K562 (cell line): Measurements from ENCODE around the gene SFN.

ENCODE experiments used
- ARHGAP35 ChIP-seq: fragments of 450-650 bp; IDR thresholded peaks from 2 replicates; pipeline ENCODE4 v1.6.1; 2018; ENCODE audit not compliant: partially characterized antibody
- CHD4 ChIP-seq: fragments of 200-600 bp; sonication (generic); IDR thresholded peaks from 3 replicates; pipeline ENCODE4 v1.6.1; 2012; ENCODE audit warnings: low read depth, mild to moderate bottlenecking, mixed read lengths, low read length, inconsistent platforms; ENCODE audit not compliant: insufficient read depth, insufficient replicate concordance, poor library complexity, severe bottlenecking
- KDM5B ChIP-seq: fragments of 200-600 bp; sonication (generic); IDR thresholded peaks from 2 replicates; pipeline ENCODE4 v1.6.1; 2012; ENCODE audit warnings: low read depth, mild to moderate bottlenecking, moderate library complexity, low read length, control low read depth, inconsistent platforms; ENCODE audit not compliant: insufficient replicate concordance
- POLR2AphosphoS5 ChIP-seq: IDR thresholded peaks from 2 replicates; pipeline ENCODE4 v1.6.1; 2011; ENCODE audit warnings: mild to moderate bottlenecking, low read depth, low read length, moderate library complexity; ENCODE audit not compliant: control insufficient read depth, insufficient read depth
- ZNF274 ChIP-seq: IDR thresholded peaks from 2 replicates; pipeline ENCODE4 v1.6.1; 2011; ENCODE audit warnings: low read depth, mild to moderate bottlenecking, low read length, moderate library complexity, borderline replicate concordance
- ZNF311 ChIP-seq: fragments of 250-450 bp; sonication (Bioruptor Pico); IDR thresholded peaks from 2 replicates; pipeline ENCODE4 v1.4.0; 2020; ENCODE audit warnings: mild to moderate bottlenecking, moderate library complexity
- TF ChIP-seq, protein P1 (sequence below): fragments of 250-450 bp; sonication (Bioruptor Pico); IDR thresholded peaks from 2 replicates; pipeline ENCODE4 v1.4.0; 2020; ENCODE audit warnings: mild to moderate bottlenecking, moderate library complexity
- TF ChIP-seq, protein P2 (sequence below), 3 experiments: IDR thresholded peaks in 2 of 3; conservative IDR thresholded peaks in 1 of 3; 2 replicates each; pipeline ENCODE4 v1.5.1; 2011 to 2012; ENCODE audit warnings: low read length in 3 of 3, mild to moderate bottlenecking in 3 of 3, control low read depth in 2 of 3, improper control_type of control experiment in 1 of 3, inconsistent platforms in 1 of 3, low read depth in 1 of 3, mixed read lengths in 1 of 3, moderate library complexity in 1 of 3; ENCODE audit not compliant: insufficient read depth in 2 of 3

DNA sequence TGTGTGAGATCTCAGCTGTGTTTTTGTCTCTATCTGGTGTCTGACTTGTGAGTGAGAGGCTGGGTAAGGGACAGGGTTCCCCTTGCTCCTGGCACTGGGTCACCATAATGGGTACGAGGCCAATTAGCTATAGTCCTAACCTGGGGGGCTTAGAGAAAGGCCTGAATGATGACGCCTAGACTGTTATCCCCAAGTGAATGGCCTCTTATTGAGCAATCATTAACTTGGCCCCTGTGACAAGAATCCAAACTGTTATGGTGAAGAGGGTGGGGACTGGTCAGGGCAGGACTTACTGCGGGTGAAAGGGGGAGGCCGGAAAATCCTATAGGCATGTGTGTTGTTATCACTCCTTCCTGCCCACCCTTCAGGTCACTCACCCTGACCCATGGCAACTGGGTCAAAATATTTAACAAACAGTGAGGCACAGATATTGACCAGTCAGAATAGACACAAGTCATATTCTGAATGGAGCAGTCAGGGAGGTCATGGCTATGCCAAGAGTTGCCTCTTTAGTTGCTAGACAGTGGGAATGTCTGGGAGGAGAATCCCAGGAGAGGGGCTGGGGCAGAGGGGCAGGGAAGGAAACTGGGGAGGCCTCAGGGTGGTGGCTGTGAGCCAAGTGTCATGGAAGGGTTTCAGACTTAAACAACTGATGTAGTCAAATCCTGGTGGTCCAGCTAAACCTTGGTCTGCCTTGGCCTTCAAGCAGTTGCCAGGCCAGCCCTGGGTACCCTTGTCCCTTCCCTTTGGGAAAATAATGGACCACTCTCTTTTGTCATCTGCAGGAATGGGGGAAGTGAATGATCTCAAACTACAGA is 47.6 kb downstream of the SFN start:
- TF ChIP-seq CHD4 (no peak), POLR2AphosphoS5 (no peak), KDM5B (no peak), ZNF274 (no peak), ZNF311 (CRISPR knock-in tag) (no peak), ARHGAP35 (no peak)
- TF ChIP-seq, protein P1, sequence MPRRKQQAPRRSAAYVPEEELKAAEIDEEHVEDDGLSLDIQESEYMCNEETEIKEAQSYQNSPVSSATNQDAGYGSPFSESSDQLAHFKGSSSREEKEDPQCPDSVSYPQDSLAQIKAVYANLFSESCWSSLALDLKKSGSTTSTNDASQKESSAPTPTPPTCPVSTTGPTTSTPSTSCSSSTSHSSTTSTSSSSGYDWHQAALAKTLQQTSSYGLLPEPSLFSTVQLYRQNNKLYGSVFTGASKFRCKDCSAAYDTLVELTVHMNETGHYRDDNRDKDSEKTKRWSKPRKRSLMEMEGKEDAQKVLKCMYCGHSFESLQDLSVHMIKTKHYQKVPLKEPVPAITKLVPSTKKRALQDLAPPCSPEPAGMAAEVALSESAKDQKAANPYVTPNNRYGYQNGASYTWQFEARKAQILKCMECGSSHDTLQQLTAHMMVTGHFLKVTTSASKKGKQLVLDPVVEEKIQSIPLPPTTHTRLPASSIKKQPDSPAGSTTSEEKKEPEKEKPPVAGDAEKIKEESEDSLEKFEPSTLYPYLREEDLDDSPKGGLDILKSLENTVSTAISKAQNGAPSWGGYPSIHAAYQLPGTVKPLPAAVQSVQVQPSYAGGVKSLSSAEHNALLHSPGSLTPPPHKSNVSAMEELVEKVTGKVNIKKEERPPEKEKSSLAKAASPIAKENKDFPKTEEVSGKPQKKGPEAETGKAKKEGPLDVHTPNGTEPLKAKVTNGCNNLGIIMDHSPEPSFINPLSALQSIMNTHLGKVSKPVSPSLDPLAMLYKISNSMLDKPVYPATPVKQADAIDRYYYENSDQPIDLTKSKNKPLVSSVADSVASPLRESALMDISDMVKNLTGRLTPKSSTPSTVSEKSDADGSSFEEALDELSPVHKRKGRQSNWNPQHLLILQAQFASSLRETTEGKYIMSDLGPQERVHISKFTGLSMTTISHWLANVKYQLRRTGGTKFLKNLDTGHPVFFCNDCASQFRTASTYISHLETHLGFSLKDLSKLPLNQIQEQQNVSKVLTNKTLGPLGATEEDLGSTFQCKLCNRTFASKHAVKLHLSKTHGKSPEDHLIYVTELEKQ (CRISPR knock-in tag): no peak
- TF ChIP-seq, protein P2, sequence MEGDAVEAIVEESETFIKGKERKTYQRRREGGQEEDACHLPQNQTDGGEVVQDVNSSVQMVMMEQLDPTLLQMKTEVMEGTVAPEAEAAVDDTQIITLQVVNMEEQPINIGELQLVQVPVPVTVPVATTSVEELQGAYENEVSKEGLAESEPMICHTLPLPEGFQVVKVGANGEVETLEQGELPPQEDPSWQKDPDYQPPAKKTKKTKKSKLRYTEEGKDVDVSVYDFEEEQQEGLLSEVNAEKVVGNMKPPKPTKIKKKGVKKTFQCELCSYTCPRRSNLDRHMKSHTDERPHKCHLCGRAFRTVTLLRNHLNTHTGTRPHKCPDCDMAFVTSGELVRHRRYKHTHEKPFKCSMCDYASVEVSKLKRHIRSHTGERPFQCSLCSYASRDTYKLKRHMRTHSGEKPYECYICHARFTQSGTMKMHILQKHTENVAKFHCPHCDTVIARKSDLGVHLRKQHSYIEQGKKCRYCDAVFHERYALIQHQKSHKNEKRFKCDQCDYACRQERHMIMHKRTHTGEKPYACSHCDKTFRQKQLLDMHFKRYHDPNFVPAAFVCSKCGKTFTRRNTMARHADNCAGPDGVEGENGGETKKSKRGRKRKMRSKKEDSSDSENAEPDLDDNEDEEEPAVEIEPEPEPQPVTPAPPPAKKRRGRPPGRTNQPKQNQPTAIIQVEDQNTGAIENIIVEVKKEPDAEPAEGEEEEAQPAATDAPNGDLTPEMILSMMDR (IDR thresholded peaks at IDR 0.05 in 2 of 3, conservative IDR thresholded peaks at IDR 0.05 in 1 of 3; ENCODE audit: insufficient read depth in 2 of 3, low read depth in 1 of 3, low read length in 3 of 3): no peak
